ENCODE data around the gene AADACL4.

The AADACL4 gene

GRCh38 chr1:12715896-12716437 is 72.1 kb downstream of the AADACL4 start, which contains the start of gene AADACL3:
TSS of gene AADACL3 (plus strand) at chr1:12716110. CDS start at chr1:12716177, 67 bp downstream.
- CTCF ChIA-PET: no interaction called here
- no peak for DNase-seq (ENCODE audit: low spot score)

More at GRCh38 chr1:12715896-12716437, 72.1 kb downstream of the AADACL4 start, which contains the start of gene AADACL3:
- TF ChIP-seq, protein P1, sequence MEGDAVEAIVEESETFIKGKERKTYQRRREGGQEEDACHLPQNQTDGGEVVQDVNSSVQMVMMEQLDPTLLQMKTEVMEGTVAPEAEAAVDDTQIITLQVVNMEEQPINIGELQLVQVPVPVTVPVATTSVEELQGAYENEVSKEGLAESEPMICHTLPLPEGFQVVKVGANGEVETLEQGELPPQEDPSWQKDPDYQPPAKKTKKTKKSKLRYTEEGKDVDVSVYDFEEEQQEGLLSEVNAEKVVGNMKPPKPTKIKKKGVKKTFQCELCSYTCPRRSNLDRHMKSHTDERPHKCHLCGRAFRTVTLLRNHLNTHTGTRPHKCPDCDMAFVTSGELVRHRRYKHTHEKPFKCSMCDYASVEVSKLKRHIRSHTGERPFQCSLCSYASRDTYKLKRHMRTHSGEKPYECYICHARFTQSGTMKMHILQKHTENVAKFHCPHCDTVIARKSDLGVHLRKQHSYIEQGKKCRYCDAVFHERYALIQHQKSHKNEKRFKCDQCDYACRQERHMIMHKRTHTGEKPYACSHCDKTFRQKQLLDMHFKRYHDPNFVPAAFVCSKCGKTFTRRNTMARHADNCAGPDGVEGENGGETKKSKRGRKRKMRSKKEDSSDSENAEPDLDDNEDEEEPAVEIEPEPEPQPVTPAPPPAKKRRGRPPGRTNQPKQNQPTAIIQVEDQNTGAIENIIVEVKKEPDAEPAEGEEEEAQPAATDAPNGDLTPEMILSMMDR (conservative IDR thresholded peaks at IDR 0.05; ENCODE audit: low read depth): no peak
- POLR2A ChIA-PET (ENCODE audit: low non-redundant PET): no interaction called here
- H3K27ac ChIP-seq: no peak within 1 kb of the TSS

Data from RWPE1 (cell line).